ENCODE measurements around the gene ZFP92.

Gene ZFP92

DNA sequence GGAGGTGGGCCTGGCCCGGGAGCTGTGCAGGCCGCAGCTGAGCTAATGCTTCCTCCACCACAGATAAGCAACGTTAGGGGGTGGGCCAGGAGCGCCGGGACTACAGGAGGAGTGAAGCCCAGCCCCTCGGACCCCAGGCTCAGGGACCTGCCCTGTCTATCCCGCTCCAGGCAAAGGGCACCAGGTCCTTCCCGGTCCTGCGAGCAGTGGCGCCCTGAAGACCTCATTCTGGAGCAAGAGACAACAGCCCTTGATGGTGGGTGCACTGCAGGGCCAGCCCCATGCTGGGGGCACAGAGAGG lies 35.3 kb downstream of the ZFP92 start:
- TF ChIP-seq, protein P1, sequence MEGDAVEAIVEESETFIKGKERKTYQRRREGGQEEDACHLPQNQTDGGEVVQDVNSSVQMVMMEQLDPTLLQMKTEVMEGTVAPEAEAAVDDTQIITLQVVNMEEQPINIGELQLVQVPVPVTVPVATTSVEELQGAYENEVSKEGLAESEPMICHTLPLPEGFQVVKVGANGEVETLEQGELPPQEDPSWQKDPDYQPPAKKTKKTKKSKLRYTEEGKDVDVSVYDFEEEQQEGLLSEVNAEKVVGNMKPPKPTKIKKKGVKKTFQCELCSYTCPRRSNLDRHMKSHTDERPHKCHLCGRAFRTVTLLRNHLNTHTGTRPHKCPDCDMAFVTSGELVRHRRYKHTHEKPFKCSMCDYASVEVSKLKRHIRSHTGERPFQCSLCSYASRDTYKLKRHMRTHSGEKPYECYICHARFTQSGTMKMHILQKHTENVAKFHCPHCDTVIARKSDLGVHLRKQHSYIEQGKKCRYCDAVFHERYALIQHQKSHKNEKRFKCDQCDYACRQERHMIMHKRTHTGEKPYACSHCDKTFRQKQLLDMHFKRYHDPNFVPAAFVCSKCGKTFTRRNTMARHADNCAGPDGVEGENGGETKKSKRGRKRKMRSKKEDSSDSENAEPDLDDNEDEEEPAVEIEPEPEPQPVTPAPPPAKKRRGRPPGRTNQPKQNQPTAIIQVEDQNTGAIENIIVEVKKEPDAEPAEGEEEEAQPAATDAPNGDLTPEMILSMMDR (conservative IDR thresholded peaks at IDR 0.05) = no peak
- TF ChIP-seq ZFX (IDR thresholded peaks at IDR 0.05) = no peak

DNA sequence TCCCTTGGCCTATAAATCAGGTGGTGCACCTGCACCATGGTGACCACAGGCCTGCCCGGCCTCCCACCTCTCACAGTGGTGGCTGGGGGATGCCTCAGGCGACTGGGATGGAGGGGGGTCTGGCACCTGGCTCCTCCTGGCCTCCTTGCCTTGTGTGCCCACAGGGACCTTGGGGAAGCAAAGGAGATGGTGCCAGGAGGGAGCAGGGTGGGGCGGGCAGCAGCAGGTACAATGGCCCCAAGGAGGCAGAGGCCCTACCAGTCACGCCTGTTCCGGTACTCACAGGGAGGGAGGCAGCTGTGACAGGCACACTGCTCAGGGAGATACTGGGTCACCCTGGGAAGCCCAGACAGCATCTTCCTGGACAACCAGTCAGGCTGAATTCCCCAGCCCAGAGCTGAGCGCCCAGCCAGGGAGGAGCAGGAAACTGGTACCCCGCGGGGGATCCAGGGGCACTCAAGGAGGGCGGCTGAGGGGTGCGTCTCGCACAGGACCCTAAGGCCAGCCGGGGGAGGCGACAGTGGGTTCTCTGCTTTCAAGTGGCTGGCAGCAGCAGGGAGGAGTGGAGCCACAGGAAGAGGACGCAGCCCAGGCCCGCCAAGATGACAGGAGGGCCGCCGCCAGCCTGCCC lies 35.8 kb downstream of the ZFP92 start:
- TF ChIP-seq ZFX (IDR thresholded peaks at IDR 0.05) = no peak
- H3K27ac ChIP-seq = no peak overlapping the region

More for the DNA sequence above, 35.3 kb downstream of the ZFP92 start:
- H3K27ac ChIP-seq = no peak overlapping the region

DNA sequence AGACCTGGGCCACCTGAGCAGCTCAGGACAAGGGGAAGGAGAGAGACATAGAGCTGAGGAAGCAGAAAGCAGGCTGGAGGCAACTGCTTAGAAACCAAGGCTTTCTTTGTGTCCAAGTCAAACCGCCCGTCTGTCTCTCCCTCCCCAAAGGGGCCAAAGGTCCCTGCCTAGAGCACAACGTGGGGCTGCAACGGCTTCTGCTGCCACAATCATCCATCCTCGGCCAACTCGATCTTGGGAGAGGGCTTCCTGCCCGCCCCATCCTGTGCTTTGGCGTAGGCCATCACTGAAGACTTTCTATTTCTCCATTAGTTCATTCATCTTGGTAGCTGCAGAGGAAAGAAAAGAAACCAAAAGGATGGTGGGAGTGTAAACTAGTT lies 36.3 kb downstream of the ZFP92 start:
- TF ChIP-seq ZFX (IDR thresholded peaks at IDR 0.05) = no peak
- TF ChIP-seq, protein P1 (conservative IDR thresholded peaks at IDR 0.05) = no peak
- H3K27ac ChIP-seq = no peak overlapping the region

DNA sequence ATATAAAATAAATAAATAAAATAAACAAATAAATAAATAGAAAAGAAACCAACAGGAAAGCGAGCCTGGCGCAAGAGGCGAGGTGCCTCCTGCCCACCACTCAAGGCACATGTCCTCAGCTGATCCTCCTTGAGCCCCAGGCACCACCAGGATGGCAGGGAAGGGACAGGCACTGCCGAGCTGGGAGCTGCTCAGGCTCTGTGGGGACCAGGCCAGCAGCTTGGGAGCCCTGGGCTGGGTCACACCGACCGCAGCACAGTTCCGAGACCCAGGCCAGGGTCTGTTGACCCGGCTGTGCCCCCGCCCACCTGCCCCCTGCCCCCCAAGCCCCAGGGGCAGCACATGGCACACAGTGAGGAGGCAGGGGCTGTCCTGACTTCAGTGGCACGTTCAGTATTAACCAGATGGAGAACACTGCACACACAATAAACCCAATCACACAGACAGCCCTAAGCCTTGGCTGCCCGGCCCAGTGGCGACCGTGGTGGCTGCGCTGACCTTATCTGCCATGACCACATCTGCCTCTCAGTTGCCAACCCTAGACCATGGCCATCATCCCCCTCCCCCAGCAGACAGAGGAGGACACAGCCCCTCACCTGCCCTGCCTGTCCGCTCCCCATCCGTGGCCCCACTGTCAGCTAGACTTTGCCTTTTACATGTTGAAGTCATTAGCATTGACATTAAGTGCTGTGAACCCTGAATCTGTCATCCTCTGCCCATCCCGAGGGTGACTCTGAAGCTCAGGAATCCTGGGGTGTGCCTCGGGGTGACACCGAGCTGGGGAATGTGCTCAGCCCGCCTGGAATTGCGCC lies 37.5 kb downstream of the ZFP92 start:
- TF ChIP-seq, protein P1 (conservative IDR thresholded peaks at IDR 0.05) = no peak
- no peak for TF ChIP-seq ZFX (IDR thresholded peaks at IDR 0.05)
- no peak overlapping the region for H3K27ac ChIP-seq

DNA sequence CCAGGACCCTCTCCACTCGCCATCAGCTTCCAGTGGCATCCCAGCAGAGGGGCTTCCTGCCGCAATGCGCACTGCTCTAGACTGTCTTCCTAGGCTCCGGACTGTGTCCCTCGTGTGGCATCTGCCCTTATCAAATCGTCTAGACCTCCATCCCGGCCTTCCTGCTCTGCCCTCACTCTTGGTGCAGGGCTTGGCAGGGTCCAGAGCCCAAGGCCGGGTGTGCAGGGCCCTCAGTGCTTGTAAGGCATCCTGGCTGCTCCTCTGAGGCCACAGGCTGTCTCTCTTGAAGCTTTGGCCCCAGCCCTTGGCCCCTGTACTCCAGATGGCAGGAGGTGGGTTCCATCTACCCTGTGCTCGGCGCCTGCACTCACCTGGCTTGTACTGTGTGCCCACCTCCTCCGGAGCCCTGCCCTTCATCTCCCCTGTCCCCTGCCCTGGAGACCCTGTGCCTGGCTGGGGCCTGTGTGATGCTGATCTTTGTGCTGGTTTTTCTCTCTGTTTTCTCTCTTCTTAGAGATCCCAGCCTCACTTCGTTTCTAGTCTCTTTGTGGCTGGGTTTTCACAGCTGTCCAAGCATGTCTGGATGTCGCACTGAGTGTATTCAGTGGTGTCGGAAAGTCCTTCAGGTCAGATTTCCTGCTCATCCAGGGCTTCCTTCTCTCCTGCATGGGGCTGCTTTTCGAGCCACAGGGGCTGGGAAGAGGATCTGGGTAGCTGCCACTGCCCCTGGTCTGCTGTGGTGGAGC lies 38.3 kb downstream of the ZFP92 start:
- no peak overlapping the region for H3K27ac ChIP-seq
- no peak for TF ChIP-seq ZFX (IDR thresholded peaks at IDR 0.05)
- TF ChIP-seq, protein P1 (conservative IDR thresholded peaks at IDR 0.05) = no peak

DNA sequence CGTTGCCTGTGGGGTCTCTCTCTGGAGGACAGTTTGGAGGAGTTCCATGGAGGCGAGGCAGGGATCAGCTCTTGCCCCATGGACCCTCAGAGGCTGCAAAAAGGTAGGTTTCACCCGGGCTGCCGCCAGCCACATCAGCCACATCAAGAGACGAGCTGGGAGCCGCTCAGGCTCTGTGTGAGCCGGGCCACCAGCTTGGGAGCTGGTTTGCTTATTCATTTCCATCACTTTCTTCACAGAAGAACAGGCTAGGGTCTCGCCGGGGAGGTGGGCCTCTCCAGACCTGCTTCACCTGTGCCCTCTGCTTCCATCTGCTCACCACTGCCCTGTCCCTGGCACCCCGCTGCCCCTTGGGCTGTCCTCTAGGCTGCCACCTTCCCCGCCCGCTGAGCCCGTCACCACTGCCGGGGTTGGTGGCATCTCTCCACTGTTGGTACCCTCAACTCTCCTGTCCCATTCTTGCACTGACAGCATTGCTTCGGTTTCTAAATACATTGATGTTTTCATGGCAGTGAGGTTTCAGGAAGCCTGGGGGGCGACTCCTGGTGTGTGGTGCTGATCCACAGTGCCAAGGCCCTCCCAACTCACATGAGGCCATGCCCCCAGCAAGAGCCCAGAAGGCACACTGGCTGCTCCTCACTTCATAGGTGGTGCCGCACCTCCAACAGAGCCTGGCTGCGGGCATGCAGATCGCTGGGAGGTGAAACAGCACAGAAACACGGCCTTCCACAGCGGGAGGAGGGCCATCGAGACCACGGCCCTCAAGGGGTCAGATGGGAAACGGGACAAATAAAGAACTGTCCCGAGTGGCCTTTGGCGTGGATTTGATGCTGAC lies 39.1 kb downstream of the ZFP92 start:
- TF ChIP-seq, protein P1 (conservative IDR thresholded peaks at IDR 0.05) = no peak
- TF ChIP-seq ZFX (IDR thresholded peaks at IDR 0.05) = no peak
- H3K27ac ChIP-seq = no peak overlapping the region

DNA sequence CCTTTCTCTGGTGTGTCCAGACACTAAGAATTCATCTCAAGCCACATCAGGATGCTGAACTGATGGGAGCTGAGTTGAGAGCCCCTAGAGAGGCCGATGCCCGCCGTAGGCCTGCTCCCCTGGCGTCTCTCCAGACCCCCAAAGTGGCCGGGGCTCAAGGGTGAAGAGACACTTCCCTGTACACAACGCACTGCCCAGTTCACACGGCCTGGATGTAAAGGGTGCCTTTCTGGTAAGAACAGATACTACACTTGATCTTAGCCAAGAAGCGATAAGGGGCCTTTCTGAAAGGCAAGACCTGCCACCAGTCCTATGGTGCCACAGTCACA lies 39.6 kb downstream of the ZFP92 start:
- no peak overlapping the region for H3K27ac ChIP-seq
- no peak for TF ChIP-seq ZFX (IDR thresholded peaks at IDR 0.05)
- TF ChIP-seq, protein P1 (conservative IDR thresholded peaks at IDR 0.05) = no peak

Data from C4-2B (cell line).